ENCODE results near the gene GPX1.
"Not testable (repeated sequence)": the region's sequence is repeated elsewhere in the genome, so short reads cannot be mapped to it uniquely, and the experiment has no call there.

Gene GPX1

DNA sequence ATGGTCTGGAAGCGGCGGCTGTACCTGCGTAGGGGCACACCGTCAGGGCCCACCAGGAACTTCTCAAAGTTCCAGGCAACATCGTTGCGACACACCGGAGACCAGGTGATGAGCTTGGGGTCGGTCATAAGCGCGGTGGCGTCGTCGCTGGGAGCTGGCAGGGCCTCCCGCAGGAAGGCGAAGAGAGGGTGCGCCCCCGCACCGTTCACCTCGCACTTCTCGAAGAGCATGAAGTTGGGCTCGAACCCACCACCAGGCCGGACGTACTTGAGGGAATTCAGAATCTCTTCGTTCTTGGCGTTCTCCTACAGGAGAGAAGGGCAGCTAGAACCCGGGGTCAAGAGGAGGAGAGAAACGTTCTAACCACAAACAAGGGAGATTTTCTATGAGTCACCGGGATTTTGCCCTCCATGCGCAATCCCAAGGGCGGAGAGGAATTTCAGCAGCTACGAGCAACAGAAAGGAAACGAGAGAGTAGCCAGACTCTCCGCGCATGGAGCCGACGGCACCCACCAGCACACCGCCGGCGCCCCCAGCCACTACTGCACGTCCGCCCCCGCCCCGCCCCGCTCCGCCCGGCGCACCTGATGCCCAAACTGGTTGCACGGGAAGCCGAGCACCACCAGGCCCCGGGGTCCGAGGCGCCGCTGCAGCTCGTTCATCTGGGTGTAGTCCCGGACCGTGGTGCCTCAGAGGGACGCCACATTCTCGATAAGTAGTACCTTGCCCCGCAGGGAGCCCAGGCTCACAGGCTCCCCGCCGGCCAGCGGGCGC lies 523 bp downstream of the GPX1 start:
- DNase-seq (ENCODE audit: low read depth): peak; percentile 20

DNA sequence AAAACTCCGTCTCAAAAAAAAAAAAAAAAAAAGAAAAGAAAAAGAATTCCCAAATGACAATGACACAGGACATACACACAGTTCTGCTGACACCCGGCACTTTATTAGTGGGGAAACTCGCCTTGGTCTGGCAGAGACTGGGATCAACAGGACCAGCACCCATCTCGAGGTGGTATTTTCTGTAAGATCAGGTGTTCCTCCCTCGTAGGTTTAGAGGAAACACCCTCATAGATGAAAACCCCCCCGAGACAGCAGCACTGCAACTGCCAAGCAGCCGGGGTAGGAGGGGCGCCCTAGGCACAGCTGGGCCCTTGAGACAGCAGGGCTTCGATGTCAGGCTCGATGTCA lies 1.1 kb downstream of the GPX1 start:
- DNase-seq (ENCODE audit: low read depth): not testable (repeated sequence)

- no peak for DNase-seq (ENCODE audit: low read depth)
Measured at GRCh38 chr3:49352890-49353421, 5.2 kb downstream of the GPX1 start.

DNA sequence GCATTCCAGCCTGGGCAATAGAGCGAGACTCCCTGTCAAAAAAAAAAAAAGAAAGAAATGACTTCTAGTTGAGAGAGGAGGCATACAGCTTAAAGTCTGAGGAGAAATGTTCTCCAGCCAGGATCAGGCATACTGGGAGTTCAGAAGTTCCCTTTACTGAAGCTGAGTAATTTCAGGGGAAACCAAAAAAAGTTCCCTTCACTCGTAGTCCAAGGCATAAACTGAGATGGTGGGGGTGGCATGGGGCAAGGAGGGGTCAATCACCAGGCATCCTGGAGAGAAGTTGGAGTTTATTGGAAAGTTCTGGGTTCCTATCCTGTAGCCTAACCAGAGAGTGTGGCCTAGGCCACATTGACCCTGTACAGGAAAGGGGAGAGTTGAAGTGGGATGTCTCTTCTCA lies 5.9 kb downstream of the GPX1 start:
- no peak for DNase-seq (ENCODE audit: low read depth)

GRCh38 chr3:49351521-49352011 lies 6.6 kb downstream of the GPX1 start:
- DNase-seq (ENCODE audit: low read depth): no peak

GRCh38 chr3:49349348-49350114 lies 8.6 kb downstream of the GPX1 start:
- DNase-seq (ENCODE audit: low read depth): no peak

GRCh38 chr3:49348361-49348760 lies 9.8 kb downstream of the GPX1 start:
- not testable (repeated sequence) for DNase-seq (ENCODE audit: low read depth)

DNA sequence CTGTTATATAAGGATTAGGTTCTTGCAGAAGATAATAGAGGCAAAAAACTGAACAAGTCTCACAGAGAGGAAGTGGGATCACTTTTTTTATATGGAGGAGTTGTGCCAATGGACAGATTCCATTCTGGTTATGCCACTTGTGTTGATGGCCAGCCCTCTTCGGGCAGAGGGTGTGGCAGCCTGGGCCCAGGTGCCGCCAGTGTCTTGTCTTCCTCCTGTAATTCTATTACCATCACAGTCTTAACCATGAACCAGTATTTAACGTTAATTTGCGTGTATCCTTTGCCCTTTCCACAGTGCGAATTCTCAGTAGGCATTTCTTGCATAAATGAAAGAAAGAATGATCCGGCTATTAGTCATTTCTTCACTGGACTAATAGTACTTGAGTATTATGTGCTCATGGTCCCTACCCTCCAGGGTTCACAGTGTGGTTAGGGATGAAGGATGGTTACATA lies 11.3 kb downstream of the GPX1 start:
- DNase-seq (ENCODE audit: low read depth): no peak

GRCh38 chr3:49343163-49343562 lies 15.0 kb downstream of the GPX1 start:
- DNase-seq (ENCODE audit: low read depth): no peak

DNA sequence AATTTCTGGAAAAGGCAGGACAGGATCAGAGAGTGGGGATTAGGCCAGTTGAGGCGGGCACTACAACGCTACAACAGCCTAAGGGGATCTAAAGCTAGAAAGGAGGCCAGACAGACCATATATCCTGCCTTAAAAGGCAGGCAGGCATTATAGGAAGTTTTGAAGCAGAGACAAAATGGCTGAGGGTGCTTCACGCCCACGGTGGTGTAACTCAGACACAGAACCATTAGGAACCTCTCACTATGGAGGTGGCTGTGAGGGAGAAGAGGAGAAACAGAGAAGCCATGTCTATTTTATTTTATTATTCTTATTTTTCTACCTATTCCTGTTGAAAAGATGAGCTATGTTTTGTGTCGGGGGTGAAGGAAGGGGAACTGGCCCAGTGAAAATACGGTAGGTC lies 16.2 kb downstream of the GPX1 start:
- no peak for DNase-seq (ENCODE audit: low read depth)

- peak; percentile 83 for DNase-seq (ENCODE audit: low read depth)
Measured at GRCh38 chr3:49339941-49340800, 18.0 kb downstream of the GPX1 start, which contains the start of gene USP4. Gene USP4, minus strand, starts transcription at chr3:49340053. Its CDS starts 29 bp downstream, at chr3:49340024.

- DNase-seq (ENCODE audit: low read depth): peak; percentile 6
Measured at GRCh38 chr3:49339581-49339940, 18.6 kb downstream of the GPX1 start.

GRCh38 chr3:49333916-49334633 lies 24.1 kb downstream of the GPX1 start:
- no peak for DNase-seq (ENCODE audit: low read depth)

- peak; percentile 5 for DNase-seq (ENCODE audit: low read depth)
Measured at GRCh38 chr3:49333091-49333490, 25.1 kb downstream of the GPX1 start.

DNA sequence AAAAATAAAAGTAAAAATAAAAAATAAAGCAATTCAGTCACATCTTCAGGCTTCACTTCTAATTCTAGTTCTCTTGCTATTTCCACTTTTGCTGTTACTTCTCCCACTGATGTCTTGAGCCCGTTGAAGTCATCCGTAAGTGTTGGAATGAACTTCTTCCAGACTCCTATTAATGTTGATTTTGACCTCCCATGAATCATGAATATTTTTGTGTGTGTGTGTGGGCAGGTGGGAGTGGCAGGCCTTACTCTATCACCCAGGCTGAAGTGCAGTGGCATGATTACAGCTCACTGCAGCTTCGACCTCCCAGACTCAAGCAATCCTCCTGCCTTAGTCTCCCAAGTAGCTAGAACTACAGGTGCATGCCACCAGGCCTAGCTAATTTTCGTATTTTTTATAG lies 29.0 kb downstream of the GPX1 start:
- DNase-seq (ENCODE audit: low read depth): no peak

GRCh38 chr3:49328350-49328749 lies 29.8 kb downstream of the GPX1 start:
- not testable (repeated sequence) for DNase-seq (ENCODE audit: low read depth)

GRCh38 chr3:49327485-49327884 lies 30.7 kb downstream of the GPX1 start:
- no peak for DNase-seq (ENCODE audit: low read depth)

DNA sequence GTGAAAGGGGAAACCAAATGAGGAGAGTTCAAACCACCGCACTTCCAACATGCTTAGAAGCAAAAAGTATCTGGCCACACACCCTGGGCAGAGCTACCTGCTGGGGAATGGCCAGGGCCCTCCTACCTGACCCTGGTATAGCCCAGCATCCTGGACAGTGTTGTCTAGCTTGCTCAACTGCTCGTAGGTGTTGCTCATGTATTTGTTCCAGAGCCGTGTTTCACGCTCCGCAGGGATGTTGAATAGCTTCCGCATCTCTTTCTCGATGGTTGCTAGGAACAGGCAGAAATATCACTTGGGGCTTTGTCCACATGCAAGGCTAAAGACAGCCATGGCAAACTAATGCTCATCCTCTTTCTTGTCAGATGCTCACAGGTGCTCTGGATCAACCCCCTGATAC lies 33.4 kb downstream of the GPX1 start:
- DNase-seq (ENCODE audit: low read depth): no peak

DNA sequence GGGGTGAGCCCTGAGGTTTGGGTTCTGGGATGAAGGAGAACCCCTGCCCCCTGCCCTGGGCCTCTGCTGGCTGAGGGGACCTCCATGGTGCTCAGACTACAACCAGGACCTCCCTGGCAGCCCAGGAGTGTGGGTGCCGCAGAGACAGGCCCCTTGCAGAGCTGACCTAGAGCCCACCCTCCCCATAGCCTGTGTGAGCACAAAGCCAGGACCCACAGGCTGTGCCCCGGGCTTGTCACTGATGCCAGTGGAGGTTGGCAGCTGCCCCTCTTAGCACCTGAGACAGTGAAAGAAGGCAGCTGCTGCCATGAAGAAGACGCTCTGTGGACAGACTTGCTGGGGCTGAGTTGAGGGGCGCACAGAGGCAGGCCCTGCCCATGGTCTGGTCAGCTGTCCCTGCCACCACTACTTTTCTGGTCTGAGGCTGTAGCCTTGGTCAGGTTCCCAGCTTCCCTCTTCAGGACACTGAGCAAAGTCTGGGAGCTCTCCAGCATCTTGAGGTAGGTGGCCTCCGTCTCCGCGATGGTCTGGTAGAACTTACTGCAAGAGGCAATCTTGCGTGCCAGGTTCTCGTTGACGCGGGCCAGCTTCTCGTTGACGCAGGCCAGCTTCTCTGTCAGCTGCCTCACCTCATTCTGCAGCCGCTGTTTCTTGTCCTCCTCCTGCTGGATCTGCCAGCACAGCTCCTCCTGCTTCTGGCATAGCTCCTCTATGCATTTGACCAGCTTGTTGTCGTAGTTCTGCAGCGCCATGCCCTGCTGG lies 41.3 kb downstream of the GPX1 start:
- no peak for DNase-seq (ENCODE audit: low read depth)

GRCh38 chr3:49313896-49314688 lies 44.1 kb downstream of the GPX1 start:
- DNase-seq (ENCODE audit: low read depth): no peak
